Lower lobe of right lung (tissue), 2 donors: Measurements from ENCODE around the gene TMEM250. TPM values are rescaled to one million over a fixed set of nuclear protein-coding genes. Genes with fewer than 3 reads are reported as not detected.

Experiments
- ATAC-seq, 2 donors: fragments of 200-7000 bp; cut with Tn5 transposase; one replicate each; pipeline ENCODE4 v1.9.1; 2020 to 2022; ENCODE audit warnings: mild to moderate bottlenecking in 2 of 2, moderate library complexity in 2 of 2
- DNase-seq: peaks from one replicate; pipeline ENCODE4 v3.0.0-alpha.2; 2020
- H3K27ac ChIP-seq: fragments of 200-600 bp; one replicate; pipeline ENCODE4 v1.8.0; 2022
- H3K27me3 ChIP-seq: fragments of 200-600 bp; one replicate; pipeline ENCODE4 v1.8.0; 2022; ENCODE audit warnings: low read depth
- H3K36me3 ChIP-seq: fragments of 200-600 bp; one replicate; pipeline ENCODE4 v1.8.0; 2022; ENCODE audit warnings: mild to moderate bottlenecking
- H3K4me1 ChIP-seq: fragments of 200-600 bp; one replicate; pipeline ENCODE4 v1.8.0; 2022
- H3K4me3 ChIP-seq: fragments of 200-600 bp; one replicate; pipeline ENCODE4 v1.8.0; 2022; ENCODE audit warnings: mild to moderate bottlenecking
- H3K9me3 ChIP-seq: fragments of 200-600 bp; one replicate; pipeline ENCODE4 v1.8.0; 2022
- CTCF ChIP-seq: fragments of 200-600 bp; IDR thresholded peaks from one replicate; pipeline ENCODE4 v1.8.0; 2022; ENCODE audit warnings: antibody characterized with exemption, mild to moderate bottlenecking
- intact Hi-C: fragments of 100-400 bp; cut with DNase I; formaldehyde crosslinking; loops from one replicate; pipeline ENCODE4 v1.11.0; 2022
- total RNA-seq: library from RNA; stranded (reverse); fragmentation: NEBNext Ultra II Directional; extraction: Animal tissue kit (Norgen Biotek cat#: 25700); gene quantifications from one replicate; pipeline ENCODE4 v1.2.1, GENCODE V29; 2021
- donor health status: DM: no; HTN: yes; CAD: no; lungs with severe emphysema.

The TMEM250 gene
- total RNA-seq, 1 donor from 2014 or later, result 31.2 TPM

GRCh38 chr9:136088481-136088938 is 30.2 kb downstream of the TMEM250 start:
- H3K27ac ChIP-seq, result no peak overlapping the region
- no peak for ATAC-seq
- H3K4me1 ChIP-seq, result peaks cover 89% of the 10 kb centered on the region

GRCh38 chr9:136087741-136088480 is 30.8 kb downstream of the TMEM250 start:
- no peak for TF ChIP-seq CTCF
- no peak overlapping the region for H3K4me3 ChIP-seq
- DNase-seq, result peak; percentile 42
- H3K4me1 ChIP-seq, result peaks cover 83% of the 10 kb centered on the region
- H3K27ac ChIP-seq, result no peak overlapping the region
- ATAC-seq, result no peak
- intact Hi-C loops, result no loop called here
- no peaks in the 10 kb centered on the region for H3K9me3 ChIP-seq
- H3K36me3 ChIP-seq, result peaks cover 7% of the 10 kb centered on the region
- no peaks in the 10 kb centered on the region for H3K27me3 ChIP-seq

More at GRCh38 chr9:136088481-136088938, 30.2 kb downstream of the TMEM250 start:
- intact Hi-C loops, result no loop called here
- peak; percentile 34 for DNase-seq
- Histone ChIP-seq H3K36me3 (peaks cover 7% of the 10 kb centered on the region), H3K4me3 (peak overlapping the region; percentile 13), H3K27me3 (no peaks in the 10 kb centered on the region), H3K9me3 (no peaks in the 10 kb centered on the region)
- no peak for TF ChIP-seq CTCF

- intact Hi-C loops, result no loop called here
- Histone ChIP-seq H3K4me1 (peaks cover 81% of the 10 kb centered on the region), H3K27ac (peak overlapping the region; percentile 46), H3K36me3 (peaks cover 4% of the 10 kb centered on the region), H3K4me3 (no peak overlapping the region), H3K9me3 (no peaks in the 10 kb centered on the region), H3K27me3 (no peaks in the 10 kb centered on the region)
- TF ChIP-seq CTCF, result no peak
- no peak for DNase-seq
- ATAC-seq, result no peak
Observed at GRCh38 chr9:136086951-136087740, 31.5 kb downstream of the TMEM250 start.

- ATAC-seq (peak; percentile 2 to 8), DNase-seq (peak; percentile 49)
- Histone ChIP-seq H3K4me1 (peaks cover 81% of the 10 kb centered on the region), H3K27me3 (no peaks in the 10 kb centered on the region), H3K9me3 (no peaks in the 10 kb centered on the region), H3K27ac (peak overlapping the region; percentile 46), H3K4me3 (peak overlapping the region; percentile 3), H3K36me3 (peaks cover 4% of the 10 kb centered on the region)
- intact Hi-C loops, result no loop called here
- TF ChIP-seq CTCF, result no peak
Observed at GRCh38 chr9:136086213-136086881, 32.3 kb downstream of the TMEM250 start.

- intact Hi-C loops, result no loop called here
- peak; percentile 87 for DNase-seq
- TF ChIP-seq CTCF, result no peak
- peaks cover 81% of the 10 kb centered on the region for H3K4me1 ChIP-seq
- H3K27ac ChIP-seq, result peak overlapping the region; percentile 46
- no peaks in the 10 kb centered on the region for H3K27me3 ChIP-seq
- peak overlapping the region; percentile 3 for H3K4me3 ChIP-seq
- peaks cover 4% of the 10 kb centered on the region for H3K36me3 ChIP-seq
- ATAC-seq, result peak; percentile 91 to 95
- H3K9me3 ChIP-seq, result no peaks in the 10 kb centered on the region
Observed at GRCh38 chr9:136085815-136086212, 32.9 kb downstream of the TMEM250 start.
